Glomerular visceral epithelial cell (primary cell): ENCODE measurements around the gene SLC22A23.
A peak's percentile ranks its signal among the peaks of the same experiment; 100 is the strongest.

Experiments
- DNase-seq: peaks from one replicate; pipeline ENCODE4 v3.0.0-alpha.2; 2016; ENCODE audit errors: extremely low spot score

Gene SLC22A23

GRCh38 chr6:3331971-3332370 is 124.9 kb downstream of the SLC22A23 start:
- no peak for DNase-seq

GRCh38 chr6:3331494-3331893 is 125.4 kb downstream of the SLC22A23 start:
- no peak for DNase-seq

GRCh38 chr6:3330199-3330598 is 126.7 kb downstream of the SLC22A23 start:
- no peak for DNase-seq

- DNase-seq = no peak
These were observed 127.3 kb downstream of the SLC22A23 start for GRCh38 chr6:3329393-3330051.

- DNase-seq = no peak
These were observed 128.1 kb downstream of the SLC22A23 start for GRCh38 chr6:3328796-3329195.

GRCh38 chr6:3328145-3328544 is 128.7 kb downstream of the SLC22A23 start:
- no peak for DNase-seq

- no peak for DNase-seq
These were observed 129.4 kb downstream of the SLC22A23 start for GRCh38 chr6:3327403-3327802.

- no peak for DNase-seq
These were observed 129.9 kb downstream of the SLC22A23 start for GRCh38 chr6:3326981-3327380.

GRCh38 chr6:3326184-3326971 is 130.5 kb downstream of the SLC22A23 start:
- no peak for DNase-seq

- peak; percentile 7 for DNase-seq
These were observed 131.6 kb downstream of the SLC22A23 start for GRCh38 chr6:3325210-3325609.

GRCh38 chr6:3324262-3324942 is 132.4 kb downstream of the SLC22A23 start:
- DNase-seq = peak; percentile 69

- DNase-seq = no peak
These were observed 133.1 kb downstream of the SLC22A23 start for GRCh38 chr6:3323696-3324261.

GRCh38 chr6:3323148-3323547 is 133.7 kb downstream of the SLC22A23 start:
- DNase-seq = no peak

GRCh38 chr6:3322366-3322890 is 134.4 kb downstream of the SLC22A23 start:
- no peak for DNase-seq

- DNase-seq = no peak
These were observed 135.0 kb downstream of the SLC22A23 start for GRCh38 chr6:3321875-3322274.

- no peak for DNase-seq
These were observed 135.8 kb downstream of the SLC22A23 start for GRCh38 chr6:3321042-3321441.

GRCh38 chr6:3320238-3320811 is 136.5 kb downstream of the SLC22A23 start:
- no peak for DNase-seq

GRCh38 chr6:3319610-3320200 is 137.1 kb downstream of the SLC22A23 start:
- DNase-seq = no peak

- no peak for DNase-seq
These were observed 137.9 kb downstream of the SLC22A23 start for GRCh38 chr6:3318821-3319540.

- no peak for DNase-seq
These were observed 138.6 kb downstream of the SLC22A23 start for GRCh38 chr6:3318226-3318625.

- DNase-seq = no peak
These were observed 139.1 kb downstream of the SLC22A23 start for GRCh38 chr6:3317741-3318211.
